IMR-90 (cell line): Measurements from ENCODE around the gene CHMP4B. TPM values are rescaled to one million over a fixed set of nuclear protein-coding genes. Genes with fewer than 3 reads are reported as not detected.

Experiments
- ATAC-seq: fragments of 200-7000 bp; cut with Tn5 transposase; 2 replicates; pipeline ENCODE4 v1.9.1; 2020; ENCODE audit warnings: low read depth, mild to moderate bottlenecking, moderate library complexity
- BruUV-seq: library from RNA; stranded (reverse); fragments of 400-500 nt; replicated peaks from 2 replicates; lab custom pipeline; 2021; lab: Mats Ljungman, UMichigan
- CTCF ChIA-PET: fragments of 300-600 bp; formaldehyde crosslinking; extraction: SDS; loops from one replicate; lab custom pipeline; 2021; ENCODE audit warnings: antibody characterized with exemption; lab: Yijun Ruan, JAX
- POLR2A ChIA-PET: fragments of 300-600 bp; sonication (Branson Sonifier 250); formaldehyde crosslinking; loops from one replicate; lab custom pipeline; 2022; ENCODE audit warnings: antibody characterized with exemption; ENCODE audit not compliant: unreplicated experiment; lab: Charles Lee
- DNase-seq: peaks from one replicate; pipeline ENCODE4 v3.0.0; 2013
- H2AFZ ChIP-seq: replicated peaks from 2 replicates; pipeline ENCODE3; 2013; ENCODE audit warnings: low read length, mild to moderate bottlenecking; ENCODE audit not compliant: poor library complexity
- H2AK5ac ChIP-seq: 2 replicates; pipeline ENCODE4 v1.6.1; 2013; ENCODE audit warnings: low read depth, low read length, inconsistent platforms
- H2AK9ac ChIP-seq: replicated peaks from 2 replicates; pipeline ENCODE3; 2013; ENCODE audit warnings: mild to moderate bottlenecking, low read depth, low read length, moderate library complexity; ENCODE audit not compliant: poor library complexity
- H2BK120ac ChIP-seq: 2 replicates; pipeline ENCODE4 v1.6.1; 2013; ENCODE audit warnings: low read depth, low read length, inconsistent platforms
- H2BK15ac ChIP-seq: 3 replicates; pipeline ENCODE4 v1.6.1; 2013; ENCODE audit warnings: low read depth, low read length, inconsistent platforms
- H2BK20ac ChIP-seq: 2 replicates; pipeline ENCODE4 v1.6.1; 2013; ENCODE audit warnings: low read depth, mild to moderate bottlenecking, inconsistent platforms, low read length, moderate library complexity
- H2BK5ac ChIP-seq: 2 replicates; pipeline ENCODE4 v1.6.1; 2013; ENCODE audit warnings: mild to moderate bottlenecking, low read depth, low read length, inconsistent platforms; ENCODE audit not compliant: poor library complexity, severe bottlenecking
- H3K14ac ChIP-seq: replicated peaks from 2 replicates; pipeline ENCODE4 v1.6.1; 2013; ENCODE audit warnings: low read depth, low read length, inconsistent platforms
- H3K18ac ChIP-seq: 2 replicates; pipeline ENCODE4 v1.6.1; 2013; ENCODE audit warnings: low read depth, low read length, control low read depth
- H3K23ac ChIP-seq: 2 replicates; pipeline ENCODE4 v1.6.1; 2013; ENCODE audit warnings: low read depth, low read length, inconsistent platforms
- H3K27ac ChIP-seq: 2 replicates; pipeline ENCODE4 v1.5.1; 2013; ENCODE audit warnings: mild to moderate bottlenecking, control low read depth, low read length; ENCODE audit not compliant: insufficient read depth
- H3K27me3 ChIP-seq: 2 replicates; pipeline ENCODE4 v1.6.1; 2013; ENCODE audit warnings: low read length; ENCODE audit not compliant: control insufficient read depth, insufficient read depth
- H3K36me3 ChIP-seq: 2 replicates; pipeline ENCODE4 v1.6.1; 2013; ENCODE audit warnings: low read length, mixed read lengths; ENCODE audit not compliant: control insufficient read depth, insufficient read depth
- H3K4ac ChIP-seq: 2 replicates; pipeline ENCODE4 v1.6.1; 2013; ENCODE audit warnings: low read depth, low read length, inconsistent platforms
- H3K4me1 ChIP-seq: 2 replicates; pipeline ENCODE4 v1.6.1; 2013; ENCODE audit warnings: low read length, mixed read lengths; ENCODE audit not compliant: control insufficient read depth, insufficient read depth
- H3K4me2 ChIP-seq: 2 replicates; pipeline ENCODE4 v1.6.1; 2013; ENCODE audit warnings: low read depth, mild to moderate bottlenecking, control low read depth, low read length, moderate library complexity
- H3K4me3 ChIP-seq: 2 replicates; pipeline ENCODE4 v1.5.1; 2013; ENCODE audit warnings: low read depth, mild to moderate bottlenecking, control low read depth, low read length, moderate library complexity; ENCODE audit not compliant: insufficient read depth
- H3K56ac ChIP-seq: 2 replicates; pipeline ENCODE4 v1.6.1; 2013; ENCODE audit warnings: low read length, inconsistent platforms; ENCODE audit not compliant: insufficient read depth; ENCODE audit errors: extremely low read depth
- H3K79me1 ChIP-seq, 2 experiments: 2 replicates each; pipeline ENCODE4 v1.6.1; 2013; ENCODE audit warnings: low read length in 2 of 2, inconsistent platforms in 1 of 2, low read depth in 1 of 2
- H3K9ac ChIP-seq: 2 replicates; pipeline ENCODE4 v1.6.1; 2013; ENCODE audit warnings: low read depth, low read length, control low read depth
- H3K9me1 ChIP-seq: 2 replicates; pipeline ENCODE4 v1.6.1; 2013; ENCODE audit warnings: low read length, inconsistent platforms; ENCODE audit not compliant: insufficient read depth
- H3K9me3 ChIP-seq: 2 replicates; pipeline ENCODE4 v1.6.1; 2013; ENCODE audit warnings: low read length; ENCODE audit not compliant: control insufficient read depth, insufficient read depth
- H4K20me1 ChIP-seq: 2 replicates; pipeline ENCODE4 v1.6.1; 2013; ENCODE audit warnings: low read length, inconsistent platforms; ENCODE audit not compliant: insufficient read depth
- H4K5ac ChIP-seq: 2 replicates; pipeline ENCODE4 v1.6.1; 2013; ENCODE audit warnings: mild to moderate bottlenecking, low read depth, low read length, control low read depth
- H4K8ac ChIP-seq, 2 experiments: 2 replicates each; pipeline ENCODE4 v1.6.1; 2013; ENCODE audit warnings: low read depth in 2 of 2, low read length in 2 of 2, control low read depth in 1 of 2, inconsistent platforms in 1 of 2
- H4K91ac ChIP-seq: 2 replicates; pipeline ENCODE4 v1.6.1; 2013; ENCODE audit warnings: low read depth, low read length, inconsistent platforms; ENCODE audit not compliant: insufficient read depth
- POLR2A ChIP-seq: IDR thresholded peaks from 2 replicates; pipeline ENCODE4 v1.6.1; 2012; ENCODE audit warnings: mild to moderate bottlenecking, low read depth, low read length
- SMC3 ChIP-seq: fragments of 150-350 bp; IDR thresholded peaks from 2 replicates; pipeline ENCODE4 v1.6.1; 2016; ENCODE audit warnings: low read depth, mild to moderate bottlenecking, antibody characterized with exemption, low read length, moderate library complexity
- WGBS, 2 experiments: methylation state at CpG; one replicate each; pipeline versions ENCODE4 v1.1.5 to v1.1.7; 2013; ENCODE audit warnings: missing lambda C conversion rate in 2 of 2; ENCODE audit not compliant: insufficient read length in 1 of 2; ENCODE audit errors: extremely low coverage in 2 of 2; 5-methylcytosine and 5-hydroxymethylcytosine counted together
- dilution Hi-C: fragments of 300-500 bp; cut with HindIII; formaldehyde crosslinking; loops from one replicate; pipeline ENCODE4 v1.14.3; 2018; ENCODE audit warnings: low sequenced_read_pairs; ENCODE audit not compliant: unreplicated experiment
- in situ Hi-C: fragments of 300-500 bp; cut with MboI; formaldehyde crosslinking; loops from 3 replicates; pipeline ENCODE4 v1.14.3; 2019; ENCODE audit warnings: low sequenced_read_pairs, inconsistent platforms, mixed read lengths
- intact Hi-C: fragments of 100-400 bp; cut with micrococcal nuclease; formaldehyde crosslinking; loops from 2 replicates; pipeline ENCODE4 v1.10.0; 2022
- polyA plus RNA-seq, 3 experiments: library from polyadenylated mRNA; depleted of rRNA; stranded (reverse); fragments of >200 nt; gene quantifications; 2 replicates each; pipeline ENCODE4 v1.2.3, GENCODE V29; 2012; ENCODE audit warnings: low replicate concordance in 1 of 3
- total RNA-seq: library from RNA; depleted of rRNA; stranded (reverse); fragments of >200 nt; gene quantifications from 2 replicates; pipeline ENCODE4 v1.2.3, GENCODE V29; 2012

Gene CHMP4B
- total and polyA plus RNA-seq, 2 of the 4 experiments (the other 2 are of a cell fraction), result 30.3 to 94.8 TPM

DNA sequence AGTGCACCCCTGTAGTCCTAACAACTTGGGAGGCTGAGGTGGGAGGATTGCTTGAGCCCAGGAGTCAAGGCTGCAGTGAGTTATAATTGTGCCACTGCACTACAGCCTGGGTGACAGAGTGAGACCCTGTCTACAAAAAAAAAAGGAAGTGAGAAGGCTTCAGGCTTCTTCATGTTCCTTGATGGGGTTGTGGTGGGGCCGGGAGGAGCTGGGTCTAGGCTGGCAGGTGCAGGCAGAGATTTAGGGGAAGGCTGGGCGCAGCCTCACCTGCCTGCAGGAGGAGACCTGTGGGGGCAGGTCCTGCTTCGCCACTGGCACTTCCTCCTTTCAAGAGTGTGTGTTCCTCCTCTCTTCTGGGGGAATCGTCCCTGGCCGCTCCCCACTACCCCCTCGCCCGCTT lies 63.9 kb downstream of the CHMP4B start:
- H3K79me1 ChIP-seq, result no peaks in the 10 kb centered on the region
- no peak overlapping the region for H4K8ac ChIP-seq
- no peak overlapping the region for H3K56ac ChIP-seq
- H2BK15ac ChIP-seq, result no peak overlapping the region
- H2BK120ac ChIP-seq, result no peak overlapping the region
- H2BK20ac ChIP-seq, result no peak overlapping the region
- no peak overlapping the region for H2BK5ac ChIP-seq
- DNase-seq (no peak), ATAC-seq (no peak)
- H3K18ac ChIP-seq, result no peak overlapping the region
- H3K4me2 ChIP-seq, result no peak overlapping the region
- TF ChIP-seq POLR2A (no peak), SMC3 (no peak)
- peaks cover 7% of the 10 kb centered on the region for H3K27me3 ChIP-seq
- H2AFZ ChIP-seq, result no peak overlapping the region
- H3K14ac ChIP-seq, result no peak overlapping the region
- no peak overlapping the region for H3K4me3 ChIP-seq
- no CpG with 5 or more reads among the region's 7 CpGs for WGBS, 2 experiments
- H3K27ac ChIP-seq, result no peak overlapping the region
- no peak overlapping the region for H3K23ac ChIP-seq
- ChIA-PET CTCF (no interaction called here), POLR2A (no interaction called here)
- H3K9ac ChIP-seq, result no peak overlapping the region
- H4K91ac ChIP-seq, result no peak overlapping the region
- H3K4ac ChIP-seq, result no peak overlapping the region
- peaks cover 9% of the 10 kb centered on the region for H3K9me3 ChIP-seq
- H3K9me1 ChIP-seq, result peaks cover 3% of the 10 kb centered on the region; the same call in 1 of the 2 replicates
- in situ Hi-C loops (no loop called here), dilution Hi-C loops (no loop called here), intact Hi-C loops (no loop called here)
- H2AK9ac ChIP-seq, result no peak overlapping the region
- no peaks in the 10 kb centered on the region for H3K36me3 ChIP-seq
- BruUV-seq, result no TSS peak
- no peak overlapping the region for H4K5ac ChIP-seq
- no peaks in the 10 kb centered on the region for H4K20me1 ChIP-seq
- no peak overlapping the region for H2AK5ac ChIP-seq
- peaks cover 7% of the 10 kb centered on the region; the same call in 1 of the 2 replicates for H3K4me1 ChIP-seq
